SK-N-MC (cell line): Measurements from ENCODE around the gene MOCS1.

Experiments used
- EZH2 ChIP-seq: fragments of 200-600 bp; sonication (generic); IDR thresholded peaks from one replicate; pipeline ENCODE4 v1.6.1; 2017; ENCODE audit warnings: antibody characterized with exemption
- FOXP2 ChIP-seq: optimal IDR thresholded peaks from 2 replicates; pipeline ENCODE3; 2011; ENCODE audit warnings: mild to moderate bottlenecking, moderate library complexity; ENCODE audit not compliant: insufficient read depth; ENCODE audit errors: extremely low read length, control extremely low read depth
- POLR2AphosphoS5 ChIP-seq: IDR thresholded peaks from 2 replicates; pipeline ENCODE4 v1.6.1; 2012; ENCODE audit warnings: mild to moderate bottlenecking, low read depth, low read length, borderline replicate concordance

DNA sequence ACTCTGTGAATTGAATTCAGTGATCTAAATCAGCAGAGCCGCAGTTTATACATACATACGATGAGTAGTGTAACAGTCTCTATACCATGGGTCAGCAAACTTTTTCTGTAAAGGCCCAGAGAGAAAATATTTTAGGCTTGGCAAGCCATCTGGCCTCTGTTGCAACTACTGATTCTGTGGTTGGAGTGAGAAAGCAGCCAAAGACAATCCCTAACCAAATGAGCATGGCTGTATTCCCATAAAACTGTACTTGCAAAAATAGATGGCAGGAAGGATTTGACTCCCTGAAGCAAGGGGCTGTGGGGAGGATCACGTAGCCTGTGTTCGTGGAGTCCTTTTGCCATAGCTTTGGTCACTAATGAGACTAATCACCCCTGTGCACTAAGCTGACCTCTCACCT is 17.9 kb upstream of the MOCS1 start:
- TF ChIP-seq EZH2 (no peak), POLR2AphosphoS5 (no peak), FOXP2 (no peak)
